Measurements from ENCODE around the gene WRNIP1.
"Not testable (repeated sequence)": the region's sequence is repeated elsewhere in the genome, so short reads cannot be mapped to it uniquely, and the experiment has no call there.

Gene WRNIP1

DNA sequence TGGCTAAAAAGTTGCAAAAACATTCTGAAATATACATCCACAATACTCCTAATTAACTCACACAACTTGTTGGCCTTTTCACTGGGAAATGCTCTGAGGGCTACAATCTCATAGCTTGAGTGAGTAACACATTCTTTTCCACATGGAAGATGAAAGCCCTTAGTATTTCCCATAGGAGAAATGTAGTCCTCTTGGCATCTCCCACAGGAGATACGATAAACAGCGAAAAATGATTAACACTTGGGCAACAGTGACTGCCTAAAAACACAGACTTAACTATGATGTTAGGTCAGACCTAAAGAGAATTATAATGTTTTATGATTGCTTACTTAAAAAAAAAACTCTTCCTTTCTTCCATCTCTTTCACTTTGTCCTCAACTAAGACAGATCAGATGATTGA, 23.4 kb upstream of the WRNIP1 start:
- no peak for DNase-seq (ENCODE audit: low read depth)

DNA sequence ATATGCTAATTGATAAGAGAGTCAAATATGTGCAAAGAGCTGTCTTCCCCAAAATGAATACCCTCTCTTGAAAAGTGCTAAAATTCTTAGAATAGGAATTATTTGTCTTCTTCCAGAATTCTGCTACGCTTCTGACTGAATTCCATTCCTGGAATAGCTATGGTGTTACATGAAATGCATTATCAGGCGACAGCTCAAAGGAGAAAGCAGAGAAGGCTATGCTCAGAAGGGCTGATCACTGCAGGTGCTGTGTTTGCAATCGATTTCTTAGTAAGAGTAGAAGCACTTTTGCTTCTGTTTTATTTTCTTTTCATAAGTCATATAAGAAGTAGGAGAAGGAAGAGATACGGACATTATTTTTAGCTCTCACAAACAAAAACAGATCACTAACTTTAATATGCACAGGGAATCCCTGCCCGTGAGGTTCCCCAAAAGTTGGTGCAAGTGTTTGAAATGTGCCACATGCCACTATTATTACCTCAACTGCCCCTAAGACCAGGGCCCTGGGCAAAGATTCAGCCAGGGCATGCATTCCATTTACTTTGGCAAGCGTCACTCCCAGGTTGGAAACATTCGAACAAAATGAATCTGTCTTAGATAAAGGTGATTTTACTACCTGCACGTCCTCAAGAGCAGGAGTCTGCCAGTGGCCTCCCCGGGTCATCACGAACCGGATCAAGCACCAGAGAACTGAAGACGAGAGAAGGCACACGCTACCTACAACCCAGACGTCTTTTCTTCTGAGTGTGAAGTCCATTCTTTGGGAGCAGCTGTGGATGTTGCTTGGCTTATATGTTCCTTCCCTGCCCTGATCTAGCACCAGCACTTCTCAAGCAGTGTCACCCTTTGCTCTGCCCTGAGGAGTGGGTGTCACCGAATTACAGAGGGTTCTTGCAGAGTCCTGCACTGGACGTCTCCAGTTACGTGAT, 21.6 kb upstream of the WRNIP1 start:
- no peak for DNase-seq (ENCODE audit: low read depth)

DNA sequence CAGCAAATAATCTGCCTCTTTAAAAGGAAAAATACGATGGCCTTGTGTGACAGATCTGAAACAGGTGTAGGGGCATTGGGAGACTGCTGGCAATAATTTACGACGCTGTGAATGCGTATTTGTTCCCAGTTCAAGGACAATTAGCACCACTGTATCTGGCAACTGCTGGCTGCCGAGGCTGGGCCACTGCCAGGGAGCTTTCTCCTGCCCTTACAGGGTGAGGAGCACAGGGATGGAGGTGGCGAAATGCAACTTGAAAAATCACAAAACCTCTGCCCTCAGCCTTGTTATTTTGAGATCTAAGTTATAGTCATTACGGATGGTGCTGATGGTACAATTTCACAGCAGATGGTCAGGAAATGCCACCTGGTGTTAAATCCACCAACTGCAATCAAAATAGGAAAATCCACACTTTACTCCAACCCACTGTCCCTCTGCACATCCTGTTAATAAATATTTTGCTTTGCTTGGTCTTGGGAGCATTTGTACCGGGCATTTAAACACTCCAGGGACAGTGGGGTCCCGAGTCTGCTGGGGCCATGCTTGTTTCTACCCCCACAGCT, 20.9 kb upstream of the WRNIP1 start:
- DNase-seq (ENCODE audit: low read depth): no peak

DNA sequence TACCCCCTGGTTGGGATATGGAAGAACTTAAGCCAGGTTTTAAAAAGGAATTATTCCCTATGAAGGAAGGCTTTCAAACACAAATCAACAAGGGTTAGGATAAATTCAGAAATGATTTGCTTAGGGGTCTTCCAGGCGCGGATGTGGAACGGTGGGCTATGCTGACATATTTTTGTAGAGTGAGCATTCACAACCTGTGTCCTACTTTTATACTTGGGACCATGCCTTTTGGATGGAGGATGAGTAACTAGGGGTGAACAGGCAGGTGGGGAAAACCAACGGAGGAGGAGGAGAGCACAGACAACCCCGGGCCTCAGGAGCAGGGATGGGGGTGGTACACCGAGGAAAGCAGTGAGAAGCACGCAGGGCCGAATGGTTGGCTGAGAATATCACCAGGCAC, 20.4 kb upstream of the WRNIP1 start:
- no peak for DNase-seq (ENCODE audit: low read depth)

DNA sequence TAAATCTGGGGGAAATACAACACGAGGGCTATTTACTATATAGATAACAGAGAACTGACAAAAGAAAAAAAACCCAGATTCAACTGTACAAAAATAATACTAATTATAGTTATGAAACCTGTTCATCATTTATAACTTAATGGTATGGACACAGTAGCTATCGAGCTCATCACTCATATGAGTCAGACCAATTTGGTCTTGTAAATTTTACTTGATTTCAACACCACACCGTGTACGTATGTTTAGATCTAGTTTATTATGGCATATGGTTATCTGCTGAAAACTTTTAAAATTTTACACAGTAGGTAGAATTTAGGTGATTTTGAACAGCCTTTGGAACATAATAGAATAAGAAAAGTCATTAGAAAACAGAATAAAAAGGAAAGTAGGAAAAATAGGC, 19.9 kb upstream of the WRNIP1 start:
- DNase-seq (ENCODE audit: low read depth): no peak

DNA sequence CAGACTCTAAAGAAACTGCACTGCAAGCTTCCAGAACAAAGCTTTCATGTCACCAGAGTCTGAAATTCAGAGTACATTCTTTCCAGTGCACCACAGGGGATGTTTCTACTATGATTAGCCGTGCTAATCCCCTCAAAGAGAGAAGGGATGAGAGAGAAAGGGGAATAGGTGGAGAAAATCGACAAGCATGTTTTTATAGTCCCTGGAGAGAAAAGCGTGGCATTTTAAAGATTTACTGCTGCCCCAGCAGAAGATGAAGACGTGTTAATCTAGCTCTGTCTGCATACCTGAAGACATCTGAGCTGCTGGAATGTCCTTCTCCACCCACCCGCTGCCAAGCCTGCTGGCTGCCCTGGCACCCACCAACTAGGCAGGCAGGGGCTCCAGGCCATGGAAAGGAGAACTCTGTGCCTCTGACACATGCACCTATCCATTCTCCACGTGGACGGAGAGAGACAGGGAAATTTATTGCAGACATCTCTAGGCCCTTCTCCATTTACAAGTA, 18.6 kb upstream of the WRNIP1 start:
- no peak for DNase-seq (ENCODE audit: low read depth)

DNA sequence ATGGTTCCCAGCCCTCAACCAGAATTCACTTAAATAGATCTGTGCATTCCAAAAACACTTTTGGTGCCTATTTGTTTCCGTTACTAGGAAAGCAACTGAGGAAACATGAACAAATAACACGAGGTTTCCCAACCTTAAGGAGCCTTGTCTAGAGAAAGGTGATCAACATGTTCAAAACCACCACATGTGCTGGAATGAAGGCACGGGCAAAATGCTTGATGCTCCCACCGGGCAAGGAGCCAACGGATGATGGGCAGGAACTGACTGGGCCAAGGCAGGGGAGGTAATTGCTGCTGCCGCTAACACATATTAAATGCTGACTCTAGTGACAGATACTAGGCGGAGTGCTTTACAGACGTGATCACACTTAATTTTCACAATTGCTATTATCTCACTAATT, 17.0 kb upstream of the WRNIP1 start:
- DNase-seq (ENCODE audit: low read depth): no peak

DNA sequence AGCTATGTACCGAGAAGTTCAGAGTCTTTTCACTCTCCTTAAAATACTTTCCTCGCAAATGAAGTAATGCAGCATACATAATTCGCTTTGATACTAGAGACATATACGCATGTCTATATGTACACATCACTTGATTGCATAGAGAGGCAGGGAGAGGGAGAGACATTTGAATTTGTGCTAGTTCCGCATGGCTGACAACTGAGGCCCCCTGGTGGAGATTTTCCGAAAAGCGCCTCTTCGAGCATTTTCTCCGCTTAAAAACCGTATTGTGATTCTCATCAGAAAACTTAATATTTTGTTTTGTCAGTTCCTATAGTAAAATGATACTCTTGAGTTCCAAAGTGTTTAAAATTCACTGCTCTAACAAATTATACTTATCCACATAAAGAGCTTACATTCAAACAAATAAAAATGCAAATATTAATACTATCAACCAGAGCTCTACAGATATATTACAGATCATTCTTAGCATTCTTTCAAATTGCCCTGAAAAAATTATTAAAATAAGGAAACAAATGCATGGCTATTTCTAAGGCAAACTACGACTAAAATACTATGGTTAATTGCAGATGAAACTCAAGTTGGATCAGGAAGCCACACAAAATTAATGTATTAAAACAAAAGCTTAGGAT, 15.1 kb upstream of the WRNIP1 start:
- DNase-seq (ENCODE audit: low read depth): peak; percentile 55

DNA sequence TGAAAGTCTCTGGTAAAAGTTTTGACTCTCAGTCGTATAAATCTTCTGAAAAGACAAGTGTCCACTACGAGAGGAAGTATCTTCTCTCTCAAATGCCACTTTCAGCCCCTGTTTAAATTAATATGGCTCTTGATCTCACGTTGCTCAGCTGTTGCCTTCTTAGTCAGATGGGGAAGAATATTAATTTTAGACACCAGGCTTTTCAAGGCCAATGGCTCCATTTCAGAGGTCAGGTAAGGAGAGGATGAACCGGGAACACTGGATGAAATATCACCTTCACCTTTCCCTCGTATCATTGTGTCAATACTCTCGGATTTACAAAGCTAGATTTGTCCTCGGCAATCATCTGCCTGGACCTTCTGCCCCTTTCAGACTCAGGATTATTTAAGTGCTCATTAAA, 14.4 kb upstream of the WRNIP1 start, which contains the start of gene MYLK4:
Gene MYLK4 (minus strand): TSS at position 91 of the 400 bp plus-strand sequence. CDS start 1,628 bp downstream, outside the sequence.
- DNase-seq (ENCODE audit: low read depth): no peak

DNA sequence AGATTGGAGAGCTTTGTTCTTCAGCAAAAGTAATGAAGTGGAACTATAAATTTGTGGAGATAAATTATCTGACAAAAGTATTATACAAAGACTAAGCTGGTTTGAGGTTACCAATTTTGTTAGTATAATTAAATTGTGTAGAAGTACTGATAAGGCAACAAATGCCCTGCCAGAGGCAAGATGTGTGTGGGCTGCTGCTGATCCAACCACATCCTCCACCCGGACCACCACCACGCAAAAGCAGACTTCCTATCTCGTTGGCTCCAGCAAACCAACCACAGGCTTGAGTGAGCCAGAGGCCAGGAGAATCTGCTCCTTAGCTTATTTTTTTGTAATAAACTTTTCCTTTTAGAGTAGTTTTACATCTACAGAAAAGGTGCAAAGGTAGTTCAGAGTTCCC, 13.3 kb upstream of the WRNIP1 start:
- DNase-seq (ENCODE audit: low read depth): no peak

DNA sequence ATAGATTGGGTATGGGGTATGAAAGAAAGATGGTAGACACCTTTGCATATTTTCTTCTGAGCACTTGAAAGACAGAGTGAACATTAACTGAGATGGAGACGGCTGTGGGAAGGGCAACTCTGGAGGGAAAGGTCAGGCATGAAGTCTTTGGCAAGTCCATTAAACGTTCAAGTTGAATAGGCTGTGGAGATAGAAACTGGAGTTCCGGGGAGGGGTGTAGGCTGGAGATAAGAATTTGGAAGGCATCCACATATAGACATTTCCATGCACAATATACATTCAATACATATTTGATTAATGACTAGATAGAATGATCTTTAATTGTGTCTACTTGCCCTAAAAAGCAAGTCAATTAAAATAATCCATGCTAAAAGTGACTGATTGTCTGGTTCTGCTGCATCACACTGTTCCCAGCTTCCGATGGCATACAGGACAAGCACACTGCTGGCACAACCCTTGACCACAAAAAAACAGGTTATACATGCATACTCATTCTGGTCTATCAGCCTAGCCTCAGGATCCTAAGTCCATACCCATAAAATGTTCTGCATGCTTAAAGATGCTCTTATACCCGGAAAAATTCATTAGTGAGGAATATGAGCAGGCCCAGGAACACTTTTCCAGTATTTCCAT, 12.6 kb upstream of the WRNIP1 start:
- DNase-seq (ENCODE audit: low read depth): no peak

DNA sequence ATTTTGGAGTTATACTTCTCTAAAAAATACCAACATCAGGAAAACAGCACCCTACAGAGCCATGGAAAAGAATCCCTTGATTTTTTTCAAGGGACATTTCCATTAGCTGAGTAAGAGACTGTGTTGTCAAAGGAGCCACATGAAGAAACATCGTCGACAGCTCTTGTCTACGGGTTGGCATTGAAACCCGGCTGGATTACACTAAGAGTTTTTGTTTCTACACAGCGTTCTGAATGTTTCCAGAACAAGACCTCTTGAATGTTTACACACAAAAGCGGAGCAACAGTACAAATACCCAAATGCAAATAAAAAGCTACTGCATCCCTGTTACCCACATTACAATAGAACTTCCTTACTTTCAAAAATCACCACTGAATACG, 12.1 kb upstream of the WRNIP1 start:
- DNase-seq (ENCODE audit: low read depth): no peak

DNA sequence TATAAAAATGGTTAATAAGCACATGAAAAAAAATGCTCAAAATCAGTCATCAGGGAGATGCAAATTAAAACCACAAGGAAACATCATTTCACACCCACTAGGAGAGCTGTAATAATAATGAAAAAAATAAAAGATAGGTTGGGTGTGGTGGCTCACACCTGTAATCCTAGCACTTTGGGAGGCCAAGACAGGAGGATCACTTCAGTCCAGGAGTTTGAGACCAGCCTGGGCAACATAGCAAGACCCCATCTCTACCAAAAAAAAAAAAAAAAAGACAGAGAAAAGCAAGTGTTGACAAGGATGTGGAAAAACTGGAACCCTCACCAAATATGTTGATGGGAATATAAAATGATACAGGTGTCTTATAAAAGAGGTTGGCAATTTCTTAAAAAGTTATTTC, 11.4 kb upstream of the WRNIP1 start:
- no peak for DNase-seq (ENCODE audit: low read depth)

DNA sequence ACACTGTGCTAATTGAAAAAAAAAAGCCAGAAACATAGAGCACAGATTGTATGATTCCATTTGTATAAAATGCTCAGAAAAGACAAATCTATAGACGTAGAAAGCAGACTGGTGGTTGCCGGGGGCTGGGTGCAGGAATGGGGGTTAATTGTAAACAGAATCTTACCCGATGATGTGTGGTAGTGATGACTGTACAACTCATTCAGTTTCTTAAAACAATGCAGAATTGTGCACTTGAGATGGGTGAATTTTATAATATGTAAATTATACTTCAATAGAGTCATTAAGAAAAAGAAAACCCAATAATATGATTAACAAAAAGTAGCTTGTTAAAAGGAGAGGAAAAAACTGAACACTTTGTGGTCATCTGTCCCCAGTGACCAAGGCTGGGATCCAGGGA, 10.8 kb upstream of the WRNIP1 start:
- no peak for DNase-seq (ENCODE audit: low read depth)

DNA sequence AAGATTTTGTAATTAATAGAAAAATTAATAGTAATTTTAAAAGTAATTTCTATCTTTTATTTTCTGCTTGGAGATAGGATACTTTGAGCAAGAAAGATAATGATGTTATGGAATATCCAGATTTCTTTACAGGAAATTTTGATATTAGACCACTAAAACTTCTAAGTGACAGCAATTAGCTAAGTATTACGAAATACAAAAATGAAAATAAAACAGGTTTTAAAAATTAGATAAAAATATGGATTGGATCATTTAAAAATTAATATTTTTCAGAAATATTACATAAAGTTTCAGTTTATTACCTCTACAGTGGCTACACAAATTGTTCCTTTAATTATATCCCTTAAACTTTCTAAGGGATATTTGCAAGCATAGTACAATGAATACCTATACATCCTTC, 10.3 kb upstream of the WRNIP1 start:
- DNase-seq (ENCODE audit: low read depth): no peak

DNA sequence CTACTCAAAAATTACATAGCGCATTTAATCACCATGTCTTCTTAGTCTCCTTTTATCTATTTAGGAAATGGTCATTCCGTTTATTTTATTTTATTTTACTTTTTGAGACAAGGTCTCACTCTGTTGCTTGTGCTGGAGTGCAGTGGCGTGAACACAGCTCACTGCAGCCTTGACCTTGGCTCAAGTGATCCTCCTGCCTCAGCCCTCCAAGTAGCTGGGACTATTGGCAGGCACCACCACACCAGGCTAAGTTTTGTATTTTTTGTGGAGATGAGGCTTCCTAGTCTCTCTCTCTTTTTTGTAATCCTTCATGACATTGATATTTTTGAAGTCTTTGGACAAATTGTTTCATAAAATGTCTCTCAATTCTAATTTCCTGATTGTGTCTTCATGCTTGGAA, 9.7 kb upstream of the WRNIP1 start:
- no peak for DNase-seq (ENCODE audit: low read depth)

DNA sequence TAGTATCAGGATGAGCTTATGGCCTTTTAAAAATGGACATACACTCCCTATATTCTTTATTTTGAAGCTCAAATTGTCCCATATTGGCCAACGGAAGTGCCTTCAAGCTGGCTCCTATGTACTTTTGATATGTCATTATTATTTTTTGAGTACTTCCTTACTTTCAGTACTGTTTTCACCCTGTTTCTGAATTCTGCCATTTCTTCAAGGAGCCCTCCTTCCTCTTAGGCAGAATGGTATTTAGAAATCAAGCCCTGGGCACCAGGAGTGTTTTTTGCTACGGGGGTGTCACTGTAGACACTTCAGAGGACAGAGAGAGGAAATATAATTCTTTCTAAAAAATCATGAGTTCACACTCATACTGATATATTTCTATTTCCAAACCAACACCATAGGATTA, 9.0 kb upstream of the WRNIP1 start:
- no peak for DNase-seq (ENCODE audit: low read depth)

DNA sequence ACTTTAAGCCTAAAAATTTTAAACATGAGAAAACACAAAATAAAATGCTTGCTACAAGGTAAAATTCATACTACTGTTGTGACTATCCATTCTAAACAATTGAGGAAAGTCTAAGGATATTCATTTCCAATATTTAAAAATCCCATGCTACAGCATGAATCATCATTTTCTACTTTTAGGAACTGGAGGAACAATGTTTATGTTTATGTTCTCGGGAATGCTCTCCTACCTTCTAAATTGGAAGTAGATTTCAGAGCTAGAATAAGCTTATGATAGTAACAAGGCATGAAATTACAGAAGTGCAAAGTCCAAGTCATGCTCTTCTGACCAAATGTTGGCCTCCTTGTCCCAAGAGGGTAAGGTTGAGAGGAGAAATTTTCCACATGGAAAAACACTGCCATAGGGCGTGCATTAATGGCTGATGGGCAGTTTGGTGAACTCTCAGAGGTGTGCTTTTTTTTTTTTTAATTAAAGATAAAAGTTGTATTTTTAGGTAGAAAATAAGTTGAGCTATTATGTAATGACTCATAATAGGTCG, 8.4 kb upstream of the WRNIP1 start:
- DNase-seq (ENCODE audit: low read depth): no peak

DNA sequence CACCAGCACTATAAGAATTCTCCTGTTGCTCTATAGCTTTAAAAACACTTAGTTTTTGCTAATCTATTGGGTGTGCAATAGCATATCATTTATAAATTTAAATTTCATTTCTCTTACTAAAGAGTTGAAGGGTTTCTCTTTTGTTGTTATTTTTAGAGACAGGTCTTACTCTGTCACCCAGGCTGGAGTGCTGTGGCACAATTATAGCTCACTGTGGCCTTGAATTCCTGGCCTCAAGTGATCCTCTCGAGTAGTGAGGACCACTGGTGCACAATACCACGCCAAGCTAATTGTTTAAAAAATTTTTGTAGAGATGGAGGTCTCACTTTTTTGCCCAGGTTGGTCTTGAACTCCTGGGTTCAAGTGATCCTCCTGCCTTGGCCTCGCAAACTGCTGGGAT, 6.2 kb upstream of the WRNIP1 start:
- DNase-seq (ENCODE audit: low read depth): no peak

DNA sequence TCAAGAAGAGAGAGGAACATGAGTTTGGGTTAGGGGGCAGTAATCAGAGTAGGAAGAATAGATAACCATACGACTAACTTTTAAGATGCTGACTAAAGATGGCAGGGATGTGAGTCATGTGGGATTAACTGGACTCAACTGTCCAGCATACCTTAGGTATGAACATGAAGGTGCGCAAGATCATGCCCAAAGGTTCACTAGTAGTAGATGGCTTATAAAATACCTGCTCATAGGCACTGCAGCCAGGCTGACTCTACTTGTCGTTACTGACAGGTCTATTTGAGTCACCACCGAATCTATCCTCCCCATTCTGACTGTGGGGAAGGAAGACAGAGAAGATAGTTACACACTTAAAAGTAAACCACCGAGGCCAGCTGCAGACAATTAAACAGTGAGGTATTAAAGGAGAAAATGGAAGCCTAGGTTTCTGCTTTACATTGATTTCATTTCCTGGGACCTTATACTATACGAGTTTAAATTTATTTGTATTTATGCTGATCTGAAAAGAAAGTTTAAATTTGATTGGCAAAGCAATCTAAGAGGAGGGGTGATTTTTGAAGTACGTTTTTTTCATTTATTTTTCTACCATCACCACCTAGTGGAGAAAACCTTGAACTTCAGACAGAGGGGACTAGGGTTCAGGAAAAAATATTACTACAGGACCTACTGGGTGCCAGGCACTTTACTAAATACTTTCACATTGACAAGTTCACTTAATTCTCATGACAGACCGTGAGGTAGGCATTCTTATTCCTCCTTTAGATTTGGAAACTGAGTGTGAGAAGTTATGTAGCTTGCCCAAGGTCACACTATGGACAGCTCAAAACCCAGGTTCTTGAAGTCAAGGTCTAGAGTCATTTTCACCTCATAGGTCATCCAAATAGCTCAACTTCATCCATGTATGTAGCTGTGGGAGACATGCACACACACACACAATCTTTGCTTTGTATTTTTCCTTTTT, 4.0 kb upstream of the WRNIP1 start:
- DNase-seq (ENCODE audit: low read depth): no peak

DNA sequence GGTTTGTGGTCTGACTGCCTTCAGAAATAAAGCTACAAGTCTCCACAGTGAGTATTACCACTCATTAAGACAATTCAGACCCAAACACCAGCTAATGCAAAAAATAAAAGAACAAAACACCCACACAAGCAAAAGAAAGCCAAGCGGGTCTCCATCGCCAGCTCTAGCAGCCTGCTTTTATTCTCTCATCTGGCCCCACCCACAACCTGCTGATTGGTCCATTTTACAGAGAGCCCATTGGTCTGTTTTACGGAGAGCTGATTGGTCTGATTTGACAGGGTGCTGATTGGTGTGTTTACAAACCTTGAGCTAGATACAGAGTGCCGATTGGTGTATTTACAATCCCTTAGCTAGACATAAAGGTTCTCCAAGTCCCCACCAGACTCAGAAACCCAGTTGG, 2.3 kb upstream of the WRNIP1 start:
- not testable (repeated sequence) for DNase-seq (ENCODE audit: low read depth)

Data from stimulated activated CD8-positive, alpha-beta memory T cell treated with anti-CD3 and anti-CD28 coated beads, Interleukin-7, amount 100 ng/mL, for 24 hours (primary cell).